GM12892 (cell line): Measurements from ENCODE around the gene TRIM29.

Experiments
- POLR2A ChIP-seq: IDR thresholded peaks from 2 replicates; pipeline ENCODE4 v1.6.1; 2011; ENCODE audit warnings: low read depth, low read length, control low read depth
- POLR2AphosphoS5 ChIP-seq: IDR thresholded peaks from 2 replicates; pipeline ENCODE4 v1.6.1; 2011; ENCODE audit warnings: low read depth, low read length, control low read depth

DNA sequence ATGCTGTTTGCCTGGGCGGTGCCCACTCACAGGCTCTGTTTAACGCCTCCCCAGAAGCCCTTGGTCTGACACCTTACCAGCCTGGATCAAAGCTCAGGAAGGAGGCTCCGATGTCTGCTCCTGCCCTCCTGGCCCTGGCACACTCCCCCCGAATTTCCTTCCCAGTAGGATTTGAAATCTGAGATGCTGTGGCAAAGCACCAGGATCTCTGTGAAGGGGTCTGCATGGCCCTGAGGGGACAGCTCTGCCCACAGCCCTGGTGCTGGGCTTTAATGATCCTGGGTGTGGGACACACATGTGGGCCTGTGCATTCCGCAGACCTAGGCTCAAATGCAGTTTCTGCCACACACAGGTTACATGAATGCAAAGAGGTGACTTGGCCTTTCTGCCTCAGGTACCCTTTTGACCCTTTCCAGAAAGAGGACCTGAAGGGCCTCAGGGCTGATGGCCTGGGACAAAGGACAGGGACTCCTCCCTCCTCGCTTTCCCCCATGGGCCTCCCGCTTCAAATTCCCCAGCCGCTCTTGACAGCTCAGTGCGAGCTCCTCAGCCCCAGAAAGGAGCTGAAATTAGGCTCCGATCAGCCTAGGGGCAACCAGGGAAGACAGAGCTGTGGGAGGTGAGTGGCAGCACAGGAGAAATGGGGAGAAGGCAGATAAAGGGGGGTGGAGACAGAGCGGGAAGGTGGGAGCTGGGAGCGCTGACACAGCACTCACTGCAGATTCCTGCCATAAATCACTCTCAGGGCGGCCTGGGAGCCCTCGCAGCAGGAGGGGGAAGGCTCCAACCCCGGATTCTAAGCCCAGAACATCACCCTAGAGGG is 41.3 kb downstream of the TRIM29 start:
- no peak for TF ChIP-seq POLR2A
- no peak for TF ChIP-seq POLR2AphosphoS5
